ENCODE measurements around the gene HERC2. TPM values are rescaled to one million over a fixed set of nuclear protein-coding genes. Genes with fewer than 3 reads are reported as not detected.
A peak's percentile ranks its signal among the peaks of the same experiment; 100 is the strongest.
"Not testable (repeated sequence)": the region's sequence is repeated elsewhere in the genome, so short reads cannot be mapped to it uniquely, and the experiment has no call there.

Gene HERC2
- total RNA-seq, 1 experiment from 2014 or later, result 33.1 TPM

- DNase-seq (ENCODE audit: low read depth), result no peak
These were observed 136.7 kb downstream of the HERC2 start for GRCh38 chr15:28185148-28185895.

- DNase-seq (ENCODE audit: low read depth), result no peak
These were observed 137.8 kb downstream of the HERC2 start for GRCh38 chr15:28184166-28184565.

DNA sequence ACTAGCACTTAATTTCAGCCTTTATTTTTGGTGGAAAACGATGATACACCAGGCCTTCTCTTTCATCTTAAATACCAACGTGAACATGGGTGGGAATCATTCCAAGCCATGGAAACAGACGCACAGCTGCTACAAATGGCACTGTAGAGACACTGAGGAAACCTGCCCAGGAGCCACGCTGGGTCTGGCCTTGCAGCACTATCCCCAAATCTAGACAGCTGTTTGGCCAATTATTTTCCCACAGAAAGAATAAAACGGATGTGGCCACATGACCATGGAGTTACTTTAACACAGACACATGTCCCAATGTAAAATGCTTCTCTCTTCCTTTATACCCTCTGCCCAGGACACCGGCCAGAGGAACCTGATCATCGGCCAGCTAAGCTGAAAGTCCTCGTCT lies 139.2 kb downstream of the HERC2 start:
- DNase-seq (ENCODE audit: low read depth), result no peak

DNA sequence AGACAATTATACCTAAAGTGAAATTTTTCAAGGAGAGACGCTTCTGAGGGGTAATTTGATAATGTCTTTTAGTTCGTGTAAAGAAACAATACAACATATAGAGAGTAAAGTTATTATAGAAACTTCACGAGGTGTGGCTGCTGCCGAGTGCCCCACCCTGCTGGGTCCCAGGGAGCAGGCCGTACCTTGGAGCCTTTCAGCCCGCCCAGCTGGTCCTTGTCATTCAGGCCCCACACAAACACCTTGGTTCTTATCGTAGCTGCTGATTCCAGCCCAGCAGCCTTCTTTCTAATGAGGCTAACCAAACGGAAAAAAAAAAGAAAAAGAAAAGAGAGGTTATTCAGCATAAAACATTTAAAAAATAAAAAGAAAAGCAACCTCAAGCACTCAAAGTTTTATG lies 139.8 kb downstream of the HERC2 start:
- no peak for DNase-seq (ENCODE audit: low read depth)

GRCh38 chr15:28181366-28181765 lies 140.6 kb downstream of the HERC2 start:
- DNase-seq (ENCODE audit: low read depth), result no peak

DNA sequence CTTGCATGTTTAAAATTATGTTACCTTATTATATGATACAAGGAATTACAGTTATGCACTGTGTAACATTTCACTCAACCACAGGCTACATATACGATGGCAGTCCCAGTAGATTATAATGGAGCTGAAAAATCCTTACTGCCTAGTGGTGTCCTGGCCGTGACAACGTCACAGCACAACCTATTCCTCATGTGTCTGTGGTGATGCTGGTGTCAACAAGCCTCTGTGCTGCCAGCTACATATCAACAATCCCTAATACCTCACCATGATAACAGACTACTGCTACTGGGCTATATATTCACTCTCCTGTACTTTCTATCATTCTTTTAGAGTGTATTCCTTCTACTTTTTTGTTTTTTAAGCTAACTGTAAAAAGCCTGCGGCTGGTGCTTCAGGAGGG lies 142.7 kb downstream of the HERC2 start:
- no peak for DNase-seq (ENCODE audit: low read depth)

DNA sequence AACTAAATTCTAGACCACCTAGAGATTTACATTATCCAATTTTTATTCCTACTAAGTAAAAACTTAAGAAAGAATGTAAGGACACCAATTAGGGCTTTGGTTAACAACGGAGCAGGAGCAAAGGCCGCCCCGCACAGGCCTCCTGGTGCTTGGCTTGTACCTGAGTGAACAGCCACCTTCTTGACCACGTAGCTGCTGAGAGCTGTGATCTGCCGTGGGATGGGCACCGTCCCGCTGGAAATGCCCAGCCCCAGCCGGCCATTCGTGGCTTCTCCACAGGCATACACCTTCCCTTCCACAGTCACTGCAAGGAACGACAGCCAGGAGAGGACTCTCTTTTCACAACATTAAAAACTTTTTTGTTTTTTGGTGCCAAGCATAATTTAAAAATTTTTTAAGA lies 143.3 kb downstream of the HERC2 start:
- no peak for DNase-seq (ENCODE audit: low read depth)

- no peak for DNase-seq (ENCODE audit: low read depth)
These were observed 143.7 kb downstream of the HERC2 start for GRCh38 chr15:28178290-28178689.

DNA sequence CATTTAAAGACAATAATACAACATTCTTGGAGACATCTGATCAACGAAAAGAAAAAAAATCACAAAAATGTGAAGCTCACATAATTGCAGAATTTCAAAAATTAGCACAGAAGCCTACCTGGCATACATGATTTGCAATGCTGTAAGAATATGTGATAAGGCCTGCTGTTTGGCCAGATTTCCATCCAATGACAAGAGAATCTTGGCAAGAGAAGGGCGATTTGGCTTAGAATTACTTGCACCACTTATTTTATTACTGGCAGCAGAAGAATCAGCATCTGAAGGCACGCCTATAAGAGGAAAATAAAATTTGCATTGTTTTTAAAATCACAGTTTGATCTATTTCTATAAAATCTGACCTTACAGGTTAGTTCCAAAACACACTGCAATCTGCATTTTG lies 152.6 kb downstream of the HERC2 start:
- DNase-seq (ENCODE audit: low read depth), result no peak

DNA sequence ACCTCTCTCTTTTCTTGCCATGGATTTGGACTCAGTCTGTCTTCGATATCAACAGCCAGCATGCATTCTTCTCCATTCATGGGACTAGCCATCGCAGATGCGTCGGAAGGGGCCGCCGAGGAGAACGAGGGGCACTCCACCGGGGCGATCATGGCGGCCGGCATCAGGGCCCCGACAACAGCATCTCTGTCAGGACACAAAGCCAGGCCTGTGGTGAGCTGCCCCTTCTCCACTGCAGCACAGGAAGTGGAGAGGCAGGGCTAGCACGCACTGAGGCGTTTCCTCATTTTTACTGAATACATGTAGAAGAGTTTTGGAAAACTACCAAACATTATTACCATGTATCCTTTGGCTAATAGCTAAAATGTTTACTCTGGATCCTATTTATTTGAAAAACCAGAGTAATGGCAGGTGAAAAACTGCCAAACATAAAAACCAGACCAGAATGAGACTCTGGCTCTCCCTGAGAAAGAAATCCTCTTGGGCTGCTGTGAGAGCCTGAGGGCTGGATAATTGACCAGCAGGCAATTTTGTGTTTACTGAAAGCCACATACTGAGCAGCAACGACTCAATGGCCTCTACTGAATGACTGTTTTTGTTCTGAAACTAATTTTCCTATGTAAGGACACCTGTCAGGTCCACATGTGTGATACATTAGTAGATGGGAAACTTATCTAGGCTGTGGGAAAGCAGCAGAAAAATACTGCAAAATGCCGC lies 153.4 kb downstream of the HERC2 start:
- DNase-seq (ENCODE audit: low read depth), result not testable (repeated sequence)

DNA sequence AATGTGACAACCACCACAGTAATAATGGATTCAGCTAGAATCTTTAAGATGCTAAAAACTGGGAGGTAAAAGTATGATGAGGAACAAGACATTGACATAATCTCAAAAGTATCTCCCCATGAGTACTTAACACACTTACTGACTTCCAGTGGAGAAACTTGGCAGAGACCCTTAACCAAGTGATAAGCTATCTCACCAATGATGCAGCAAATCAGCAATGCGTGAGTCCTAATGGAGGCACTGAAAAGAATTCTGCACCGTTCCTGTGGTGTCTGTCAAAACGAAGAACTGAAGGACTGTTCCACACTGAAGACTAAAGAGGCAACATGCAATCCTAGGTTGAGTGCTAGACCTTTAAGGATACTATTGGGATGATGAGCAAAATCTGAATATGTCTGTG lies 154.9 kb downstream of the HERC2 start:
- no peak for DNase-seq (ENCODE audit: low read depth)

DNA sequence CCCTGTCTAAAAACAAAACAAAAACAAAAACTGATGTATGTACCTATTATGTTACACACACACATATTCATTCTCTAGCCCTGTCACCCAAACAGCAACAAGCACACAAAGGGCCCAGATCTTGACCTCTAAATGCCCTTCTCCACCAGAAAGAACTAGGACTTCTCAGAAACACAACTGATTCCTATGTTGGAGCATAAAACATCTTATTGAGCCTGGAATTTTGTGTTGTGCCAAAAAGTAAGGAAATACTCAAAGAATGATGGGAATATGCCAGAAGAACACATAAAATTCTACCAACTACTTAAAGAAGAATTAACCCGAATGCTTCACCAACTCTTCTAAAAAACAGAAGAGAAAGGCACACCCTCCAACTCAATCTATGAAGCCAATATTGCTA lies 156.2 kb downstream of the HERC2 start:
- DNase-seq (ENCODE audit: low read depth), result no peak

- DNase-seq (ENCODE audit: low read depth), result no peak
These were observed 157.1 kb downstream of the HERC2 start for GRCh38 chr15:28164876-28165275.

DNA sequence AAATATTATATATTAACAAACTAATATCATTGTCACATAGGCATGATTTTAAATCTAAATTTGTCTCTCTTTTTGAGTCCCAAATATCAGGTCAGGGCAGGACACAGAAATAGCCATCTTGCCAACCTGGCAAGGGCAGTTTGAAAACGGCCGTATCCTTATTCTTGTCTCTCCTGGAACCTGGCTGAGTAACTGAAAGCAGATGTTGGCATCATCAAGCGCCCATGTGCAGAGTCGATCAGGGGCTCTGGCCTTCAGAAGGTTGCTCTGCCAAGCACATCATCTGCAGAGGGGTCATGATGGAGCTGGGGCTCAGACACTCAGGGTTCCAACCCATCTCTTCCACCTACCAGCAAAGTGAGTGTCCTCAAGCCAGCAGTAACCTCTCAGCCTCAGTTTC lies 167.7 kb downstream of the HERC2 start:
- DNase-seq (ENCODE audit: low read depth), result no peak

GRCh38 chr15:28153492-28154119 lies 168.4 kb downstream of the HERC2 start:
- no peak for DNase-seq (ENCODE audit: low read depth)

DNA sequence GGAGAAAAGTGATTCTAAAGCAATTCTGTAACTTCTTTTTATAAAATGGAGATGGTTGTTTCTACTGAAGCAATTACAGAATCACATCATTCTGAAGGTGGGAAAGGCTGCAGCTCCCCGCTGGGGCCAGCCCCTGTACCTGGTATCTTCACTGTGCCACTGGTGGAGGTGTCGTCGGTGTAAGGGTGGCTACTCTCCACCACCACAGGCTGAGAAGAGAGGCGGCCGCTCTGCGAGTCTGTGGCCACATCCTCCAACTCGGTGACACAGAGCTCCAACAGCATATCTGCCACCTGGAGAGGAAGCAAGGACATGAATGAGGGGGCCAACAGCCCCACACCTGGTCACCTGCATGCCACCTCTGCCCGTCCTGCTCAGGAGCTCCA lies 169.4 kb downstream of the HERC2 start:
- DNase-seq (ENCODE audit: low read depth), result not testable (repeated sequence)

GRCh38 chr15:28151864-28152537 lies 170.0 kb downstream of the HERC2 start:
- peak; percentile 50 for DNase-seq (ENCODE audit: low read depth)

DNA sequence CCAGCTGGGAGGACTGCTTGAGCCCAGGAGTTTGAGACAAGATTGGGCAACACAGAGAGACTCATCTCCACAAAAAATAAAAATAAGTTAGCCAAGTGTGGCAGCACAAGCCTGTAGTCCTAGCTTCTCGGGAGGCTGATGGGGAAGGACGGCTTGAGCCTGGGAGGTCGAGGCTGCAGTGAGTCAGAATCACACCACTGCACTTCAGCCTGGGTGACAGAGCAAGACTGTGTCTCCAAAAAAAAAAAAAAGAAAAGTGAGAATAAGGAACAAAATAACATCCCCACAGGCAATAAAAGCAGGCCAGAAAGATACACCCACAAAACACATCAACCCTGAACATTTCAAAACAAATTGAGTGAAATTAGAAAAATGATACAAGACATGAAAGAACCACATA lies 174.2 kb downstream of the HERC2 start:
- DNase-seq (ENCODE audit: low read depth), result peak; percentile 6

- not testable (repeated sequence) for DNase-seq (ENCODE audit: low read depth)
These were observed 176.6 kb downstream of the HERC2 start for GRCh38 chr15:28145419-28145818.

DNA sequence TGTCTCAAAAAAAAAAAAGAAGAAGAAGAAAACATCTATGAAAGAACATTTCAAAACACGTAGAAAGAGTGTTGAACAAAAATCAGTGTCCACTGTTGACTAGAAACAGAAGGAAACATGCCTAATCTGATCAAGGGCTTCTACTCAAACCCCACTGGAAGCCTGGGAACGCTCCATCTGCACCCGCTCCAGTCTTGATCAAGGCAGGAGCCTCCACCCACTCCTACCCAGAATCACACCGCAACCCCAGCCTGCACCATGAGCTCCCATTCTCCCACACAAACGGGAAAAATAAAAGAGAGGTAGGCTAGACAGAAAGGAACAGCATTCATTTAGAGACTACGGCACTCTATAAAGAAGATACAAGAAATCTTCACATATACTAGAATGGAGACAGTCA lies 181.9 kb downstream of the HERC2 start:
- no peak for DNase-seq (ENCODE audit: low read depth)

DNA sequence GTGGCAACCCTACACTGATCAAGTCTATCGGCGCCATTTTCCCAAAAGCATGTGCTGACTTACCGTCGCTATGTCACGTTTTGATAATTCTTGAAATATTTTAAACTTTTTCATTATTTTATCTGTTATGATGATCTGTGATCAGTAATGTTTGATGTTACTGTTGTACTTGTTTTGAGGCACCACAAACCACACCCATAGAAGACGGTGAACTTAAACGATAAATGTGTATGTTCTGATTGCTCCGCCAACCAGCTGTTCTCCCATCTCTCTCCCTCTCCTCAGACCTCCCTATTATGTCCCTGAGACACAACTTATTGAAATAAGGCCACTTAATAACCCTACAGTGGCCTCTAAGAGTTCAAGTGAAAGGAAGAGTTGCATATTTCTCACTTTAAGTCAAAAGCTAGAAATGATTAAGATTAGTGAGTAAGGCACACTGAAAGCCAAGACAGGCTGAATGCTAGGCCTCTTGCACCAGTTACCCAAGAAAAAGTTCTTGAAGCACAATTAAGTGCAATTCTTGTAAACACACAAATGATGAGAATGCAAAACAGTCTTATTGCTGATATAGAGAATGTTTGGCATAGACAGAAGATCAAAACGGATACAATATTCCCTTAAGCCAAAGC lies 184.5 kb downstream of the HERC2 start:
- not testable (repeated sequence) for DNase-seq (ENCODE audit: low read depth)

Data from HT1080 (cell line).